Activated naive CD4-positive, alpha-beta T cell (primary cell): Measurements from ENCODE around the gene PROZ.
A peak's percentile ranks its signal among the peaks of the same experiment; 100 is the strongest.

Experiments
- DNase-seq, 4 experiments: peaks; one replicate each; lab custom pipeline; 2025; lab: John Stamatoyannopoulos, UW

The PROZ gene

DNA sequence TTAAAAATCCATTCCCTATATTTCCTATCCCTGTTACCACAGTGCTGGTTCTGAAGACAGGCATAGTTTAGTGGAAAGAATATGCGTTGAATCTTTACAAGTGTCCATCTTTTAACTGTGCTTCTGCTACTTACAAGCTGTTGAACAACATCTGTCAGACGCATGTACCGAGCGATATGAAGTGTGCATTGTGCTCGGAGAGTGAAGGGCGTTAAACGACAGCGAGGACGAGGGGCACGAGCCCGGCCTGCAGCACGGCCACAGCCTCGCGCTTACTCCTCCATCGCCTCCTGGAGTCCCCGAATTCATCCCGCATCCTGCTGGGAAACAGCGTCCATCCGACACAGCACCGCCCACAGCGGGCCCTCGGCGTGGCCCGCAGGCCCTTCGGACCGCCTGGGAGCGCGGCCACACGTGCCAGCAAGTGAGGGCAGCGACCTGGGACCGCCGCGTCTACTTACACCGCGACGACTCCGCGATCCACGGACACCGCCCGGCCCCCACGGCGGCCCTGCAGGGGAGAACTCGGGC lies 49.5 kb downstream of the PROZ start:
- DNase-seq: no peak

DNA sequence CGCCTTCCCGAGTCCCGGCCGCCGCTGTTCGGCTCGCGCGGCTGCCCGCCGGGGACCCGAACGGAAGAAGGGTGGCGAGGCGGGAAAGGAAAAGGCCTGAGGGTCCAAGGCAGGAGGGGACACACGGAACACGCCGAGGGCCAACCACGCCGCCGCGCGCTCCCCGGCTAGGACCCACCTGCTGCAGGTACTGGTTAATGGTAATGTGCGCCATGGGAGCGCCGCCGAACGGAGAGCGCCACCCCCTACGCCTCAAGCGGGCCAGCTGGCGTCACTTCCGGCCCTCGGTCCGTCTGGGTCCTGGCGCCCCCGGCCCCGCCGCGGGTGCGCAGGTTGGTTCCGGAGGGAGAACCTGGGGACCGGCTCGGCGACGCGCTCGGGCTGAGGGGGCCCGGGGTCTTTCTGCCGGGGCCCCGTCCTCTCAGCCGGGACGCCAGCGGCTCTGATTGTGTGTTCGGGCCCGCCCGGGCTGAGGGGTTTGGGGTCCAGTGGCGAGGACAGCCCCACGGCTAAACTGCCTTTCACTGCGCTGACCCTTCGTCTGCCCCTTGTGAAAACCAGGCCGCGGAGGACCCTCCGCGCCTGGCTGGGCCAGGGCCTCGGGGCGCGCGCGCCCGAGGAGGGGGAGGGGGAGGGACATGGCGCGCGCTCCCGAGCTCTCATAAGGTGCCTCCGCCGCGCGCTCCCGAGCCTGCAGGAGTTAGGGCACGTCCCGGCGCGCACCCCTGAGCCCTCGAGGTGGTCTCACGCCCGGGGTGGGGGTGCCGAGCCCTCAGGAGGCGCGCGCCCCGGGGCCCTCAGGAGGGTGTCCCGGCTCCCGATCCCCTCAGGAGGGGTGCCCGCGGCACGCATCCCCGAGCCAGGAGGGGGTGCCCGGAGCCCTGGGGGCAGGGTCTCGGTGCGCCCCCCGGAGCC lies 50.2 kb downstream of the PROZ start, which contains the start of gene PCID2:
TSS of gene PCID2 (minus strand) at position 249 of the 915 bp plus-strand sequence. CDS start at position 214, 35 bp downstream.
- peak; percentile 77 to 89 (median 85) for DNase-seq

DNA sequence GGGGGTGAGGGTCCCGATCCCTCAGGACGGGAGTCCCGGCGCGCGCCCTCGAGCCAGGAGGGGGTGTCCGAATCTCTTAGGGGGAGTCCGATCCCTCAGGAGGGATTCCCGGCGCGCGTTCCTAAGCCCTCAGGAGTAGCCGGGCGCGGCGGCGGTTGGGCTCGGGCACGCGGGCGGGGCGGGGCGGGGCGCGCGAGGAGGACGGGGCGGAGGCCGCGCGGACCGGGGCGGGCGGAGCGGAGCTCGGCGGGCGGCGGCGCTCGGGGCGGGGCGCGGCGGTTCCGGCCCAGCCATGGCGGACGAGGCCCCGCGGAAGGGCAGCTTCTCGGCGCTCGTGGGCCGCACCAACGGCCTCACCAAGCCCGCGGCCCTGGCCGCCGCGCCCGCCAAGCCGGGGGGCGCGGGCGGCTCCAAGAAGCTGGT lies 50.9 kb downstream of the PROZ start, which contains the start of gene CUL4A:
TSS of gene CUL4A (plus strand) at position 278 of the 423 bp plus-strand sequence. CDS start at position 293, 15 bp downstream.
- DNase-seq: peak; percentile 41 to 71 (median 48)

DNA sequence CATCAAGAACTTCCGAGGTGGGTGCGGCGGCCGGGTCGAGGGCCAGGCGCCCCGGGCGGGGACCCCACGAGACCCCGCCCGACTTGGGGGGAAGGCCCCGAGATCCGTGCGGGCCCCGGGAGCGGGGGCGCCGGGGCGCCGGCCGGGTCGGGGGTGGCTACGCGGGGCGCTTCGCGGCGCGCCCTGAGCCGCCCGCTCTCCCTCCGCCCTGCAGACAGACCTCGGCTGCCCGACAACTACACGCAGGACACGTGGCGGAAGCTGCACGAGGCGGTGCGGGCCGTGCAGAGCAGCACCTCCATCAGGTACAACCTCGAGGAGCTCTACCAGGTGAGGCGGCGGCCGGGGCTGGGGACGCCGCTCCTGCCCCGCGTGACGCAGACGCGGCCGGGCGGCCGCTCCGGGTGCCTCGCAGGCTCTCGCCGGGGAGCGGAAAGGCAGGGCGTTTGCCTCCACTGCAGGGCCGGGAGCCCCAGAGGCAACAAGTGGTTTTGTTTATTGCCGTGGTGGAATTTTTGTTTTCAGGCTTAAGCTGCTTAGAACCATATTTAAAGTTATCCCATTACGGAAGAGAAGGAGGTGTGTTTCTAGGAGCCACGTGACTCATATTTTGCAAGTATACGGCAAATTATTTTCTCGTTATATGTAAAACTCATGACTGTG lies 51.4 kb downstream of the PROZ start:
- DNase-seq: peak; percentile 32 to 63 (median 46)

DNA sequence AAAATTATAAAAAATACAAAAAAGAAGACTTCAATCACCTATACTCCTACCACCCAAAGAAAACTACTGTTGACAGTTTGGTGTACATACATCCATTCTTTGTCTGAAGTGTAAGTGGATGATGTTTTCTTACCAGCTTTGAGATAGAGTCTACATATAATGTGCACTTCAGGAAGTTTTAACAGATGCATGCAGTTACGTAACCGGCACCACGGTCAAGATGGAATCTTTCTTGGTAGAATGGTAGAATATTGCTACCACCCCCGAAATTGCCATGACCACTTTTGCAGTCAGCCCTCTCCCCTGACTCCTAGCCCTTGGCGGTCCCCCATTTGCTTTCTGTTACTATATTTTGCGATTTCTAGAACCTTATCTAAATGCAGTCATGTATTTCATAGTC lies 52.4 kb downstream of the PROZ start:
- DNase-seq: no peak

DNA sequence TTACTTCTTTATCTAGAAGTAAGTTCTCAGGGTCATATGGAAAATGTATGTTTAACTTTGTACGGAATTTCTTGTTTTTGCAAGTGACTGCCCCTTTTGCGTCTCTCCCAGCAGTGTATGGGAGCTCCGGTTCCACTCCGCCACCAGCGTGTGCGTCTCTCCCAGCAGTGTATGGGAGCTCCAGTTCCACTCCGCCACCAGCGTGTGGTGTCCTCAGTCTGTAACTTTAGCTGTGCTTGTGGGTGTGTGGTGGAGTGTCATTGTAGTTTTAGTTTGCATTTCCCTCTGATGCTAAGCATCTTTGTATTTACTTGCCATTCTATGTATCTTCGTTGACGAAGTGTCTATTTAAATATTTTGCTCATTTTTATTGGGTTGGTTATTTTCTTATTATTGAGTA lies 53.3 kb downstream of the PROZ start:
- no peak for DNase-seq

DNA sequence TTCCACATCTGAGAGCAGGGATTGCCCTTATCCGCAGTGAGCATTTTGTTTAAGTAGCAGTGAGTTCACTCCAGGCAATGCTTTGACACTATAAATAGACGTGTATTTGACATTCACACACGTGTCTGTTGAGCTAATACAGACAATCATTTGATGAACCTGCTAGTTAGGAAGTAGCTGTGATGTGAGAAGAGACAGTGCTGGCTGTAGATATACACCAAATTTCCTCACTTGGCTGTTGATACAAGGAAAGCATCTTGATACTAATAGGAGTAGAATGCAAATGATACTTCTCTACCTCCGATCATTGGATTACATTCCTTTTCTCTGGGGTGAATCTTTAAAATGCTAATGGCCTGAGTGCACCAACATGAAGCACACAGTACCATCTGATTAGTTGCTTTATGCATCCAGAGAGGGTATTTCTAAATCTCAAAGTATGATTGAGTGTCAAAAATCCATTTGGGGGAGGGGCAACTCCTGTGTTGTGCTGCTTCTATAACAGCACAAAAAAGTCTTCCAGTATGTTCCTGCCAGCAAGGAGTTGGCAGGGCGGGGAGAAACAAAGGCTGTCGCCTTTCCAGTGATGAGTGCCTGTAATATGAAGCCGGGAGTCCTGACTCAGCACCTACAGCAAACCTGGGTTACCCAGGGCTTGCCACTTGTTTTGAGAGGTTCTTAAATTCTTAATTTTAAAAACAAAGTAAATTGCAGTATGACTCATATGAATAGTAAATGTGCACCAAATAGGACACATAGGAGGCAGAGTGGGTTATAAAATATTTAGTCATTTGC lies 58.0 kb downstream of the PROZ start:
- DNase-seq: no peak

DNA sequence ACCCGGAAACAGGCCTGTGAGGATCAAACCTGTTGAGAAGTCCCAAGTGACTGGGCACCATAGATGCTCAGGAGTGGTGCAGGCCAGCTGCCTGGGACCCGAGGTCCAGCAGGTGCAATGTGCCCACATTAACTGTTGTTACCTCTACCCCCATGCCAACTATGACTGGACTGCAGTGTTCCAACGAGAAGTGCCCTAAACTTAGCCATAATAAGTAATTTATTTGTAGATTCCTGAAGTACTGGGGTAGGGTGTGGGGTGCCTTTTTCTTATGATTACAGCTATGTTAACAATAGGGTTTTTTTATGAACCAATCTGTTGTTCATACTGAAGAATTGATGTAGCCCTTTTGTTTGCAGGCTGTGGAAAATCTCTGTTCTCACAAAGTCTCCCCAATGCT lies 60.1 kb downstream of the PROZ start:
- DNase-seq: no peak

DNA sequence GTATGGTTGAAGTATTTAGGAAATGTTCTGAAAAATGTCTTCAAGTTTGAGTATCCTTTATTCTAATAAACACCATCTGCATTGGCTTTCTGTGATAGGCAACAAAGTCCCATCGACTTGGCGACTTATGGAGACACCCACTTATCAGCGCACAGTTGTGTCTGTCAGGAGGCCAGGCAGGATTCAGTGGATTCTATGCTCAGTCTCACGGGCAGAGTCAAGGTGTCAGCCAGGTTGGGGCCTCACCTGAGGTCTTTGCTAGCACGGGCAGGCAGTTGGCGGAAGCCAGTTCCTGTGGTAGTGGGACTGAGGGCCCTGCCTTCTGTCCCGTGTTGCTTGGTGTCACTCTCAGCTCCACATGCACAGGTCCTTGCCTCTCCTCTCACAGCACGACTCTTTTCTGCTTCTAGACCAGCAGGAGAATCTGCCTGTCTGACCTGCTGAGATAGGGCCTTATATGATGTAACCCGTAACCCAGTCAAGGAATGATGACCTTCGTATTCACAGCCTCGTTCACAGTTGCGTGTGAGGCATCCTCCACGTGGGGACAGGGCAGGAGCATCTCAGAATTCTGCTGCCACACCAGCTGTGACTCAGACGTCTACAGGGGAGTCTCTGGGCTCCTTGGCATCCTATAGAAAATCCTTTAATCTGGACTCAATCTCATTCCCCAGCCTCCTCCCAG lies 61.0 kb downstream of the PROZ start:
- no peak for DNase-seq

DNA sequence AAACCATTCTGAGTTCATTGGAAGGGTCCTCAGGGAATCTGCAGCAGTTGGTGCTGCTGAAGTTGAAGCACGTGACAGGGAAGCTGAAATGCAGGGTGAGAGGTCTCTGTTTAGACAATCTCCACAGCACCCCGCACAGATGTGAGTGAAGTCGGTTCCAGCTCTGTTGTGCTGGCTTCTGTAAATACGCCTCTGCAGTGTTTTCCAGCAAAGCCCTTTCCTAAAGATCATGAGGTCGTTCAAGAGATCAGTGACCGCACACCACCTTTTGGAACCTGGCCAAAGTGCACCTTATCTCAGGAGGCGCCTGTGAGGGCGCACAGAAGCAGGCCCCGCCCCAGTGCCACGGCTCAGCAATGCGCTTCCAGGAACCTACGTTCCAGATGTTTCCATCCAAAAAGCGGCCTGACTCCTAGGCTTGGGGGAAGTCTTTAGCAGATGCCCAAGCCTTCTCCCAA lies 61.7 kb downstream of the PROZ start:
- no peak for DNase-seq

DNA sequence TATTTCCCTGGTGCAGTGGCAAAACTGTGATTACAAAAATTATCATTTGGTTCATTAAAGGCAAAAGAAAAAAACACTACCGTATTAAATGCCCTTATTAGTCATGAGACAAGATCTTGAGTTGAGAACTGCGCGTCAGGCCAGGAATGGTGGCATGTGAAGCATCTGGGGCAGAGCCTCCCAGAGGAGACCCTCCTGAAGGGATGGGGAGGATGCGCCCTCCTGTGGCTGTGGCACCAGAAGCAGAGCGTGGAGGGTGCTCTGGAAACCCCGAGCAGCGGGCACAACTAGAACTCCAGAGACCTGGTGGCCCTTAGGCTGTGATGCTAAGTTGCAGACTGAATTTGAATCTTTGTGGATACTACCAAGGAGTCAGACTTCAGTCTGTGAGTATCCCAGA lies 62.4 kb downstream of the PROZ start:
- DNase-seq: peak in 1 of 4 experiments; percentile 9
